HG02981 (cell line): Measurements from ENCODE around the gene TMEM14C.

ENCODE experiments used
- ATAC-seq: cut with Tn5 transposase; IDR thresholded peaks from one replicate; pipeline ENCODE4 v1.9.1; 2021; ENCODE audit warnings: mild to moderate bottlenecking, moderate library complexity; ENCODE audit not compliant: unreplicated experiment

Gene TMEM14C

DNA sequence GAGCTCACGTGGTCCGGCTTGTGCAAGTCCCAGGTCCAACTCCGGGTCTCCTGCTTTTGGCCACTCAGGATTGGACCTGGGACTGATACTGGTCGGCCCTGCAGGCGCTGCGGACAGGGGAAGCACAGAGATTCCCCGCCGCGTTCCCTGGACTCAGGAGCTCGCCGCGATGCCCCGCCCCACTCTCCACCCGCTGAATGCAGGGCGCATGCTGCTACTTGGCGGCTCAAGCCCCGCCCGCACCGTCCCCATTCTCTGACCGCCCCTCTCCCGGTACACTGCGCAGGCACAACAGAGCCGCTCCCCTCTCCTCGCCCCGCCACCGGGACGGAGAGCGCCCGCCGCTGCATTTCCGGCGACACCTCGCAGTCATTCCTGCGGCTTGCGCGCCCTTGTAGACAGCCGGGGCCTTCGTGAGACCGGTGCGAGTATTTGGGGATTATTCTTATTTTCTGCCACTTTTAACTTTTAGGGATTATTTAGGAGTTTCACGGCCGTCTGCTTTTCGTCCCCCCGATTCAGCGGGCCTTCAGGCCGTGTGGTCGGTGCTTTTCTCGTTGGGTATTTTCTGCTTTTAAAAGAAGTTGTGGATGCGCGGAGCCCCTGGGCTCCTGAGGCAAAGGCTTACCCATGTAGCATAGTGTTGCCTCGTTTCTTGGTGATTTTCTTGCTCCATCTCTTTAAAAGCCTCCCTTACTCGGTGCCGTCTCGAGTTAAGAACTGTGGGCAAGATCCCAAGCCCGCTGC, at the start of gene TMEM14C:
TMEM14C (plus strand) TSS at position 251 of the 747 bp plus-strand sequence. CDS start 1,544 bp downstream, outside the sequence.
- peak; percentile 95 for ATAC-seq

DNA sequence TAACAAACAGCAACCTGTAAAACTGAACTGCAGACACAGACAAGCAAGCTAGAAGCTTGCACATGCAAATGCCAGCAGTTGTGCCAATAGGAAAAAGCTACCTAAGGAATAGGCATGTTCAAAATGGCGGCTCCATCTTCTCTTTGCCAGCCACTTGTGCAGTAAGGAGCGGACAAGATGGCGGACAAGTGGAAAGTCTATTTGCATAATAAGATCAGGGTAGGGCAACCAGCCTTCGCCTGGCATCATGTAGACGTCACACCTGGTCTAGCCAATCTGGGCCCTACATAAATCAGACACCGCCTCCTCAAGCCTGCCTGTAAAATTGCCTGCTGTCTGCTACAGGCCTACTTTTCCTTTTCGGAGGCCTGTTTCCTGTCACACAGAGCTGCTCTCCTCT, 46.5 kb upstream of the TMEM14C start:
- no peak for ATAC-seq

DNA sequence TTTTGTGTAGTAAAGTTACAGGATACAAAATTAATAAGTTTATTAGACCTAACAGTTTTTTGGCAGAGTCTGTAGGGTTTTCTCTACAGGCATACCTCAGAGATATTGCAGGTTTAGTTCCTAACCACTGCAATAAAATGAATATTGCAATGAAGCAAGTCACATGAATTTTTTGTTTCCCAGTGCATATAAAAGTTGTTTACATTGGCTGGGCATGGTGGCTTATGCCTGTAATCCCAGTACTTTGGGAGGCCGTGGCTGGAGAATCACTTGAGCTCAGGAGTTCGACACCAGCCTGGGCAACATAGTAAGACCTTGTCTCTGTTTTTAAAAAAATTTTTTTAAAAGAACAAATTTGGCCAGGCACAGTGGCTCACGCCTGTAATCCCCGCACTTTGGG, 44.4 kb upstream of the TMEM14C start:
- no peak for ATAC-seq

DNA sequence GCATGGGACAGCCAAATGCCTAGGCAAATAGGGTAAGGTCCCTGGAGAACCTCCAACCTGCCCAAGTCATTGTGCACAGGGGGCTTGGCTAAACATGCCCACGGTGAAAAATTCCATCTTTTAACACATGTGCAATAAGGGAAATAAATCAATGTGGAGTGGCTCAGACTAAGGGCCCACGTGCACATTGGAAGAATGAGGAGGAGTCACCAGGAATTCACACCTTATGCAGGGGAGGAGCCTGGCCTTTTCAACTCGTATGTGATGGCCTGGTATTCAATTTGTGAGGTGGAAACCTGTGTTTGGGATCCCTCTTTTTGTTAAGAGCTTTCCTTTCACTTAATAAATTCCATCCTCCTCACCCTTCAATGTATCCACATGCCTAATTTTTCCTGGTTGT, 41.1 kb upstream of the TMEM14C start:
- no peak for ATAC-seq

DNA sequence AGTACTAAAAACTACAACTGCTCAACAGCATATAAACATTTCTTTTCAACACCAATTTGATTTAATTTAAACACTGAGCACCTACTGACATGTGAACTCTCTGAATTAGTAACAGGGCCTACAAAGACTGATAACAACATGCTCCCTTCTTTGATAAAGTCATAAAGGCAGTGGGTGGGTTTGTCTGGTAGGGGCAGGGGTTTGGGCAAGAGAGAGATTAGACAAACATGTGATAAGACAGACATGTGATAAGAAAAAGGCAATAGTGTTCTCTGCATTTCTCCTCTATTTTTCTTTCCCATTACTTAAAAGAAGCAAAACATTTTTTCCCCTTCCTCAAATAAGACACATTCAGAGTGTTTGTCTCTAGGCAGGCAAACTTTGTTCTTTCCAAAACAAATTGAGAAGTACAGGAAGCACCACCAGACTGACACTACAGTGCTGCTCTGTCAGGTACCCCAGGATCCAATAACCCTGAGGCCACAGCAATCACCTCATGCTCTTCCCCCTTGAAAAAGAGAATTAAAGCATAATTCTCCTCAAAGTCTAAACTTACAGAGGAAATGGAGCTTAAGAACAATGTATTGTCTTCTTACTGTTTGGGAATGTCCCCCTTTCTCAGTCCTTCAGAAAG, 40.4 kb upstream of the TMEM14C start:
- no peak for ATAC-seq

DNA sequence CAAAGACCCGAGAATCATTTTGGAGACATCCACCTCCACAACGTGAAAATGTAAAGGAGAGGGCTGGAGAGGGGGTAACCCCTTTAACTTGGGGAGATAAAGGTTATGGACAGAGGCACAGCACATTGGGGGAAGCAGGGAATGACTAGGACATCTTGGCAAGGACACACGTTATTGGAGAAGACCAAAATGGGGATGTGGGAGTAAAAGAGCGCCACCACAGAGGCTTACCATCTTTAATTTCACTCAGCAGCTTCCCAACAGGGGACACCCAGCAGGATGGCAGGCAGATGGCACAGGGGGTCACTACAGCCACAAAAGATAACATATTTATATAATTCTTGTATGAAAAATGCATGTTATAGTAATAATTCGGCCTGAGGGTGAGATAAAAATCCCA, 38.3 kb upstream of the TMEM14C start:
- ATAC-seq, result no peak

DNA sequence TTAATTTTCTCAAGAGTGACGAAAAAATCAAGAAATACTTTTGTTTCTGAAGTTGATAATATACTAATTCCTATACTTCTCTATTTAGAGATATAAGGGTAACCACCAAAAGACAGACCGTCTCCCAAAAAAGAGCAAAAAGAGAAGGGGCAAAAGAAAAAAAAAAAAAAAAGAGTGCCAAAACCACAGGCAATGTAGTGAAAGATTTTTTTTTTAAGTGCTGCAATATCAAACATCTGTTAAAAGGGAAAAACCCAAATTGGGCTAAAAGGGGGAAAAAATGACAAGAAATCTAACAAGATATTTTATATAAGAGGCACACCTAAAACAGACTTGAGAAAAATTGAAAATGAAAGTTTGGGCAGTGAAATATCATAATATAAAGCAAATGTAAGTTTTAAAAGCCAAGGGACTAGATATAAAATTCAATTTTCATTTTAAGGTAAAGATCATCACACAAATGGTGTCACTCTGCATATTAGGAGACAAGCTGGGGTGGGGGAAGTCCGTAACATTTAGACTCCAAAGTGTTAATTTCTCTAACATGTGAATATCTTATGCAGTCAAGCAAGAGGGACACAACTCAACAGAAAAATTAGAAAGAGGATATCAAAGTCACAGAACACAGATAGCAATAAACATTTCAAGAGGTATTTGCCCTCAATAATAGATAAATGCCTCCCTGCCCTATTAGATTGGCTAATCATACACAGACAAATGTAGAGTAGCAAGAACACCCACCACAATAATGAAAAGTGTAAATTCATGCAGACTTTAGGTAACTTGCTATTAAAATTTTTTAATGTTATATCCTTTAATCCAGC, 37.6 kb upstream of the TMEM14C start:
- ATAC-seq, result no peak

DNA sequence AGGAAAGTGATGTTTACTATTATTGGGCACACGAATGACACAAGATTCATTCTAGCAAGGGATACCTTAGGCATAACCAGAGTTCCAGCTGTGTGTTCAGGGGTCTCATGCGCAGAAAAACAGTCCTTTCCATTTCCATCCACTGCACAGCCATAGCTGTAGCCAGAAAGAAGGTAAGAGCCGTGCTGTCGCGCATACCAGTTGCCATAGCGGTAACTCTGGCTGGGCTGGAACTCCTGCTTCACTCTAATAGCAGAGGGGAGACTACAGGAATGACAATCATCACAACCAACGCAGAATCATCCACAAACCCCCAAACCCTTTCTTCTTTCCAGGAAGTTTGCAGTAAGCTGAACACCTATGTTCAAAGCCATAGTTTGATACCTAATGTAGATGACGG, 36.0 kb upstream of the TMEM14C start:
- ATAC-seq, result no peak

DNA sequence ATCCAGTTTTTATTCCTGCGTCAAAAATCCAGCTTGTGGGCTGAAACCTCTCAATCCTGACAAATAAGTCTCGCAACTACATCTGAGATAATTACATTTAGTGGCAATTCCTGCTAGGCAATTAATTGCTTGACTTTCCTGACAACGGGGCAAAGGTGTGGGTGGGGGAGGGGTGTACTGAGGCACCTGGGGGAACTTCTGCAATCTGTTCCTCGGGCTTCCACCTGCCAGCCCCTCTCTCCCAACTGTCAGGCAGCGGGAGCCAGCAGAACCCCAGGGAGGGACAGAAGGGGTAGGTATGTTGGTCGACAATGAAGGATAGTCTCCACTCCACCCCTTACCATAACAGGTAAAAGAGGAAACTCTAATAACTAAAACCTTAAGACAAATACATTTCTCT, 35.3 kb upstream of the TMEM14C start:
- no peak for ATAC-seq

DNA sequence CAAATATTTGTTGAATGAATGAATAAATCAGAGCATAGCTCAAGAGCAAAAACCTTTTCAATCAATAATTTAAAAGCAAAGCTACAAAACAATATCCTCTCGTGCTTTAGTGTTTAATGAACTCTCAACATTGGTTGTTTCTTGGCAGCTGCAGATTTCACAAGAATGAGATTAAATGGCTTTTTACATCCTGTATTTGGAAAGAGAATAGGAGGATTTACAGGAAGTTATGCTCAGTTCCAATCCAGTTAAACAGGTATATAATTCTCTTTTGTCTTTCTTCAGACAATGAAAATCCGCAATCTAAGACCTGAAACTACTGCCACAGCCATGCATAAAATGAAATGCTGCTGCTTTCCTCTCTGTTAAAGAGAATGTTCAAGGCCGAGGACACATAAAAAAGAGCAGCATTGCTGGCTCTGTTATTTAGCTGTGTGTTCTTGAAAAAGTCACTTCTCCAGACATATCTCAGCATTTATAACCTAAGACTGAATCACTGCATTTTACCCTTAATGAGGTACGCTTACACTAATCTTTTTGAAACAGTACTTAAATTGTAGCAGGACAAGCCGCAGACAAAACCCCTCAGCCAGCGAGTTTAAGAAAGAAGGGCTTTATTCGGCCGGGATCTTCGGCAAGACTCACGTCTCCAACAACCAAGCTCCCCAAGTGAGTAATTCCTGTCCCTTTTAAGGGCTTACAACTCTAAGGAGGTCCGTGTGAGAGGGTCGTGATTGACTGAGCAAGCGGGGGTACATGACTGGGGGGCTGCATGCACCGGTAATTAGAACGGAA, 32.0 kb upstream of the TMEM14C start:
- ATAC-seq, result no peak

DNA sequence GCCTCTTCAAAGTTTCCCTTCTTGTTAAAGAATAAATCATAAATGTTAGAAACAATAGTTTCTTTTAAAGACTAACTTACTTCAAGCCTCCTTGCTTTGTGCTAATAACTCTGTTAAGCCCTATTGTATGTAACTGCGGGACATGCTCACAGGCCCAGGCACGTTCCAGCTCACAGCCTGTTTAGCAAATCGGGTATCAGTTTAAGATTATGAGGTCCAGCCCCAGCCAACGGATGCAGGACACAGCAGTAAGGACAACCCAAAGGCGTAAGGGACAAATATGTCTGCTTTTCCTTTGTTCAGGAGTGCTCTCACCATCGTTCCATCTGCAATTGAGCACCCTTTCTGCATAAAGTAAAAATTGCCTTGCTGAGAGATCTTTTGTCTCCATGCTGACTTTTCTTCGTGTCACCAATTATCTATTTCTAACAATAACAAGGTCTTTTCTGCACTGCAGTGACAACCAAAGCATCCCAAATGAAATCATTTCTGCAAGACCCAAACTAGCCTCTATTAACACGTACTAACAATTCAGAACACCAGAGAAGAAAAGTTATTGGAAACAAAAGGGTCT, 29.8 kb upstream of the TMEM14C start:
- ATAC-seq, result no peak

DNA sequence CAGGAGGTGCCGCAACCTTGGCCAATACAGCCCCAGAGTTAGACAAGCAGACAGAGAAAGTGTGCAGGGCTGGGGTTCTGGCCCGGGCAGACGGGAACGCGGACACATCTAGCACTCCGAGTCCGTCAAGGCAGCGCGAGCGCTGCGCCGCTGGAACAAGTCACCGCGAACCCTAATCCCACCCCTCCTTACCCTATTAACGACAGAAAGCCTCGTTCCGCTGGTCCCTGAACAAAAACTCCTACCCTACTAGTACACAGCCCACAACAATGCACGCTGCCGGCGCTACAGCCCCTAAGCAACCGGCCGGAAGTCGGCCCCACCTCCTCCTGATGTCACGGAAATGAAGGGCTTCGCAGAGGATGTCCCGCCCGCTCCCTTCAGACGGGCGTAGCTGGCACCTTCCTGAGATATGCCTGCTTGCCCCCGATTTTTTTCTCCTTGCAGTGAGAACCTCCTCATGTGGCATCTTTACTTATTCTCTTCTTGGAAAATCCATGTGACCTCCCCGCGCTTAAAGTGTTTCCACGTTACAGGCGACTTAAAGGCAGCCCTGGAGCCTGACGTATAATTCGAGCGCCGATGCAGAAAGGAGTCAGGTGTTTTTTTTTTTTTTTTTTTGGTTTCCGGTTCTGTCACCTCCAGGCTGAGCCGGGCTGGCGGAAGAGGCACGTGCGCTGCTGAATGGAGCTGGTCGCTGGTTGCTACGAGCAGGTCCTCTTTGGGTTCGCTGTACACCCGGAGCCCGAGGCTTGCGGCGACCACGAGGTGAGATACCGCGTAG, 28.4 kb upstream of the TMEM14C start, which contains the start of the genes C6orf52 and PAK1IP1:
C6orf52 (minus strand) TSS at position 315 of the 784 bp plus-strand sequence. CDS start 7,066 bp downstream, outside the sequence.
PAK1IP1 (plus strand) TSS at position 671 of the 784 bp plus-strand sequence; CDS start at position 685, 14 bp downstream.
- ATAC-seq, result peak; percentile 97

DNA sequence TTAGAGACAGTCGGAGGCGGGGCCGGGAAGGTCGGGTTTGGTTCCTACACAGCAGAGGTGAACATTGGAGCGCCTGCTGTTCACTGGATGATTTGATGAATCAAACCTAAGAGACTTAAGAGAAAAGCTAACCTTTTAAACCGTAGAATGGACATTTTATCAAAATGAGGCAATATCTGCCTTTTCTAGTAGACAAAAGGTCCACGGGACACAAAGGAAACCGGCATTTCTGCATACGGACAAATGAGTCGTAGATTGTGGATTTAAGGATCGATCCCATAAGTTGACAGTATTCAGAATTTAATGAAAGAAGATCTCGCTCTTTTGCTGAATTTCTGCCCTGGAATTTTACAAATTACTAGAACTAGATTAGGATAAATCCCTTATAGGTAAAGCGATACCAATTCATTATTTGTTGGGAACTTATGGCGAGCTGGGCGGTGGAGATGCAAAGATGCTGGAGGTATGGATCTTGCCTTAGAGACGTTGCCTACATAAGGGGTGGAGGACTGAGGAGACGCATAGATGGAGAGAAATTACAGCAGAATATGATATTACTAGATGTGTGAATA, 27.7 kb upstream of the TMEM14C start:
- no peak for ATAC-seq

DNA sequence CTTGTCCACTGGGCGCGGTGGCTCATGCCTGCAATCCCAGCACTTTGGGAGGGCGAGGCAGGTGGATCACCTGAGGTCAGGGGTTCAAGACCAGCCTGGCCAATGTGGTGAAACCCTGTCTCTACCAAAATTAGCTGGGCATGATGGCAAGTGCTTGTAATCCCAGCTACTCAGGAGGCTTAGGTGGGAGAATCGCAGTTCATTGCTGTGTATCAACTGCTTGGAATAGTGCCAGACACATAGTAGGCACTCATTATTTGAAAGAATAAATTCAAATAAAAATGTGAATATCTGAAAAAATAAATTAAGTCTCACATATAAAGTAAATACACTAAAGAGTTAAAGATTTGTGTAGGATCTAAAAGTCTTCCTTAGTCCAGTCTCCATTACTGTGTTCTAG, 26.2 kb upstream of the TMEM14C start:
- ATAC-seq, result no peak

DNA sequence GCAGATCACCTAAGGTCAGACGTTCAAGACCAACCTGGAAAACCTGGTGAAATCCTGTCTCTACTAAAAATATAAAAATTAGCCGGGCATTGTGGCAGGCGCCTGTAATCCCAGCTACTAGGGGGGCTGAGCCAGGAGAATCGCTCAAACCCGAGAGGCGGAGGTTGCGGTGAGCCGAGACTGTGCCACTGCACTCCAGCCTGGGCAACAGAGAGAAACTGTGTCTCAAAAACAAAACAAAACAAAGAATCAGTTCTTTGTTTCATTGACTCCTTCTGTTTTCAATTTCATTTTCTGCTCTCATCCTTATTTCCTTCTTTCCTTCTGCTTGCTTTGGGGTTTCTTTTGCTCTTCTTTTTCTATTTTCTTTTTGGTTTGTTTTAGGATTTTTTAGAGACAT, 8.9 kb upstream of the TMEM14C start:
- no peak for ATAC-seq

DNA sequence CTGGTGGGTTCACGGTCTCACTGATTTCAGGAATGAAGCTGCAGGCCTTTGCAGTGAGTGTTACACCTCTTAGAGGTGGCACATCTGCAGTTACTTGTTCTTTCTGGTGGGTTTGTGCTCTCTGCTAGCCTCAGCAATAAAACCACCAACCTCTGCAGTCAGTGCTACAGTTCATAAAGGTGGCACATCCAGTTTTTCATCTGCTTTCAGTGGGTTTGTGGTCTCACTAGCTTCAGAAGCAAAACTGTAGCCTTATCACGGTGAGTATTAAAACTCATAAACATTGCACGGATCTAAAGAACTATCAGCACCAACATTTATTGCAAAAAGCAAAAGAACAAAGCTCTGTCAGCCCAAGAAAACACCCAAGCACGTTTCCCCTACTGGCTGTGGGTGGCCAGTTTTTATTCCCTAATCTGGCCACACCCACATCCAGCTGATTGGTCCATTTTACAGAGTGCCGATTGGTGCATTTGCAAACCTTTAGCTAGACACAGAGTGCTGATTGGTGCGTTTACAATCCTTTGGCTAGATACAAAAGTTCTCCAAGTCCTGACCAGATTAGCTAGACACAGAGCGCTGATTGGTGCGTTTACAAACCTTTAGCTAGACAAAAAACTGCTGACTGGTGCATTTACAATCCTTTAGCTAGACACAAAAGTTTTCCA, 3.4 kb upstream of the TMEM14C start:
- no peak for ATAC-seq

DNA sequence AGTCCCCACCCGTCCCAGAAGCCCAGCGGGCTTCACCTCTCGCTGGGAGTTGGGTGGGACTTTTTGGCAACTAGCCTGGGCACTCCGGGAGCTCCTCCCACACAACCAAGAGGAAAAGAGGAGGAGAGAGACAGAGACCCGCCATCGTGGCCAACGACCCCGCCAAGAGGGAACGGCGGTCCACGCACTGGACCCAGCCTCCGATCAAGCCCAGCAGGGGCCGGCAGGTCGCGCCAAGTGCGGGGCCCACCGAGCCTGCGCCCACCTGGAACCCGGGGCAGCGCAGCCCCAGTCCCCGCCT, 3.0 kb upstream of the TMEM14C start:
- ATAC-seq, result no peak

DNA sequence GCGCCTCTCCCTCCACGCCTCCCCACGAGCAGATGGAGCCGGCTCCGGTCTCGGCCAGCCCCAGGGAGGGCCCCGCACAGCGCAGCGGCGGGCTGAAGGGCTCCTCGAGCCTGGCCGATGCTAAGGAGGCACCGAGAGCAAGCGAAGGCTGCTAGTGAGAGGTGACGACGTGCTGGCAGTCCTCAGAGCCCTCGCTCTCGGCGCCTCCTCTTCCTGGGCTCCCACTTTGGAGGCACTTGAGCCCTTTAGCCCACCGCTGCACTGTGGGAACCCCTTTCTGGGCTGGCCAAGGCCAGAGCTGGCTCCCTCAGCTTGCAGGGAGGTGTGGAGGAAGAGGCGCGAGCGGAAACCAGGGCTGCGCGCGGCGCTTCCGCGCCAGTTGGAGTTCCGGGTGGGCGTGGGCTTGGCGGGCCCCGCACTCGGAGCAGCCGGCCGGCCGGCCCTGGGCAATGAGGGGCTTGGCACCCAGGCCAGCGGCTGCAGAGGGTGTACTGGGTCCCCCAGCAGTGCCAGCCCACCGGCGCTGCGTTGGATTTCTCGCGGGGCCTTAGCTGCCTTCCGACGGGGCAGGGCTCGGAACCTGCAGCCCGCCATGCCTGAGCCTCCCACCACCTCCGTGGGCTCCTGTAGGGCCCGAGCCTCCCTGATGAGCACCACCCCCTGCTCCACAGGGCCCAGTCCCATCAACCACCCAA, 2.5 kb upstream of the TMEM14C start:
- ATAC-seq, result peak; percentile 24
